NB4 (cell line): ENCODE measurements around the gene P2RY1.

ENCODE experiments used
- DNase-seq: peaks from one replicate; pipeline ENCODE4 v3.0.0; 2010; ENCODE audit warnings: low read depth
- H3K4me3 ChIP-seq: one replicate; pipeline ENCODE4 v1.5.1; 2011; ENCODE audit warnings: mild to moderate bottlenecking, low read depth, low read length, moderate library complexity
- MYC ChIP-seq: IDR thresholded peaks from 2 replicates; pipeline ENCODE4 v1.6.1; 2011; ENCODE audit warnings: low read depth, low read length
- POLR2A ChIP-seq: IDR thresholded peaks from 2 replicates; pipeline ENCODE4 v1.6.1; 2011; ENCODE audit warnings: mild to moderate bottlenecking; ENCODE audit not compliant: insufficient read length; ENCODE audit errors: extremely low read depth
- TF ChIP-seq, protein P1 (sequence below): IDR thresholded peaks from one replicate; pipeline ENCODE4 v1.5.1; 2012; ENCODE audit warnings: low read depth, low read length
- TF ChIP-seq, protein P2 (sequence below): IDR thresholded peaks from 2 replicates; pipeline ENCODE4 v1.6.1; 2011; ENCODE audit warnings: low read depth, low read length

P2RY1 gene

DNA sequence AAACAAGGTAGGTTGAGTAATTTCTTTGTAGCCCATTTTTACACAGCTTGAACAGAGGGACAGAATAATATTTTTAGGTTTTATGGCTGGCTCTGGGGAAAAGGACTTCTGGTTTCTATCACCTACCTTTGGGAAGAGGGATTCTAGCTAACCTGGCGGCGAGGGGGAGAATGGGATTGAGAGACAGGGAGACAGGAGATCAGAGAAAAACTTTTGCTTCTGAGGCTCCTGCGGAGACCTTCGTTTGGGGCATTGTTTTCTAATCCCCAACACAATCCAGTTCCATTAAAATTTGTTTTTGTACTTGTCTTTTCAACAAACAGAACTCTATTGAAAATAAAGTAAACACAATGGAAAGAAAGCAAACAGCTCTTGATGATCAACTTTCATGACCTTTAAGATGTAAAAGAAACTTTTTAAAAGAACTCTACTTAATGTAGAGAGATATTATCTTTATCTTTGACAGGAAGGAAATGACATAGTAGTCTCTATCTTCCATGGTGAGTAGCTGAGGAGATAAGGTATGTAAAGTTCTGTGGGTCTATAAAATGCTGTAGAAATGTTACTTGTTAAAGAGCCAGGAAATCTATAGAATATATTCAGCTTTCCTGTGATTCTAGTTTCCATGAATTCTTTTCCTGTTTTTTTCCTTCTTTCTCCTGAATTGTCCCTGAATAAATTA, 37.0 kb upstream of the P2RY1 start:
- H3K4me3 ChIP-seq: no peak overlapping the region
- TF ChIP-seq, protein P1, sequence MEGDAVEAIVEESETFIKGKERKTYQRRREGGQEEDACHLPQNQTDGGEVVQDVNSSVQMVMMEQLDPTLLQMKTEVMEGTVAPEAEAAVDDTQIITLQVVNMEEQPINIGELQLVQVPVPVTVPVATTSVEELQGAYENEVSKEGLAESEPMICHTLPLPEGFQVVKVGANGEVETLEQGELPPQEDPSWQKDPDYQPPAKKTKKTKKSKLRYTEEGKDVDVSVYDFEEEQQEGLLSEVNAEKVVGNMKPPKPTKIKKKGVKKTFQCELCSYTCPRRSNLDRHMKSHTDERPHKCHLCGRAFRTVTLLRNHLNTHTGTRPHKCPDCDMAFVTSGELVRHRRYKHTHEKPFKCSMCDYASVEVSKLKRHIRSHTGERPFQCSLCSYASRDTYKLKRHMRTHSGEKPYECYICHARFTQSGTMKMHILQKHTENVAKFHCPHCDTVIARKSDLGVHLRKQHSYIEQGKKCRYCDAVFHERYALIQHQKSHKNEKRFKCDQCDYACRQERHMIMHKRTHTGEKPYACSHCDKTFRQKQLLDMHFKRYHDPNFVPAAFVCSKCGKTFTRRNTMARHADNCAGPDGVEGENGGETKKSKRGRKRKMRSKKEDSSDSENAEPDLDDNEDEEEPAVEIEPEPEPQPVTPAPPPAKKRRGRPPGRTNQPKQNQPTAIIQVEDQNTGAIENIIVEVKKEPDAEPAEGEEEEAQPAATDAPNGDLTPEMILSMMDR: no peak
- no peak for TF ChIP-seq MYC
- TF ChIP-seq POLR2A: no peak
- TF ChIP-seq, protein P2, sequence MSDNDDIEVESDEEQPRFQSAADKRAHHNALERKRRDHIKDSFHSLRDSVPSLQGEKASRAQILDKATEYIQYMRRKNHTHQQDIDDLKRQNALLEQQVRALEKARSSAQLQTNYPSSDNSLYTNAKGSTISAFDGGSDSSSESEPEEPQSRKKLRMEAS: no peak
- DNase-seq: no peak

DNA sequence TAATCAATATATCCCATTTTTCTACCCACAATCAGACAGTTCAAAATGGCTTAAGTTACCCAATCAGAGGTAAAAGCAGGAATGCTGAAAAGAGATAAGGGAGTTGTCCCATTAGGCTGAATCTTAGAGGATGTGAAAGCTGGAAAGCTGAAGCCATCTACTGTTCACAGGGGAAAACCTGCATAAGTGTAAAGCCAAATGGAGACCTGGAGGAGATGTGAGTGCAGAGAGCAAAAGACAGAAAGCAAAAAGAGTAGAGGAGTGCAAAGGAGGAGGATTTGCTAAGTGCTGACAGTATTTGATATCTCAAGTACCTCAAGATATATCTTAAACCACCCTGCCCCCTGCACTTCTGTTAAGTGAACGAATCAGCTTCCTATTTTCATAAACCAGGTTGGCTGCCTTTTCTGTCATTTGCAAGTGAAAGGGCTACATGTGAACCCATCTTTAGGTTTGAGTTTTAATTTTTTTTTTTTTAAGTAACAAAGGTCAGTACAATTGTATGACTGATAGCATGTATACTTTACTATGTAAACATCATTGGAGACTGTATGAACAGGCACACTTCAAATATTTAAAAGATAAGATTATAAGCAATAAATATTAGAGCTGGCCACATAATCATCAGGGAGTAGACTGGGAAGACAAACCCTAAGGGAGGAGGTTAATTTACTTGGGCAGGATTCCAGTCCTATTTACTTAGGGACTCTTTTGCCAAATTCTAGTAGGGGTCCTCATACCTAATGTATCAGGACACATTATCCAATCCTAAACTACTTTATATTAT, 22.8 kb upstream of the P2RY1 start:
- TF ChIP-seq, protein P1: no peak
- TF ChIP-seq, protein P2: no peak
- no peak for DNase-seq
- no peak overlapping the region for H3K4me3 ChIP-seq

DNA sequence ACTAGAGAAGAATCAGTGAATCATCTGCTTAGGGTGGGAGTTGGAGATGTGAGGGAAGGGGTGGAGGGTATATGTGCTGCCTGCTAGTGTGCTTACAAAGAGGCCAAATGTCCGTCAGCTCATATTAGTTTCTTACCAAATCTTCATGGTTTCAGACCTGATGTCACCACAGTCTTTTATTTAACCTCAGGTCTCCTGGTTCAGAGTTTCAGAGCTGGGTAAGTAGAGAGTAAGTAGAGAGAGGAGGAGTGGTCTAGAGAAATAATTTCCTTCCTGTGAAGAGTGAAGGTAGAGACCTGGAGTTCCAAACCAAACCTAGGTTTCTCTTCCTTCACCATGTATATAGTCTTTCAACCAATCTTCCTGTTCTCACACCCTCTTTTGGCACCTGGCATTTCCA, 17.5 kb upstream of the P2RY1 start:
- DNase-seq: no peak
- H3K4me3 ChIP-seq: no peak overlapping the region
- no peak for TF ChIP-seq POLR2A
- TF ChIP-seq, protein P2: no peak
- TF ChIP-seq, protein P1: no peak
- TF ChIP-seq MYC: no peak

DNA sequence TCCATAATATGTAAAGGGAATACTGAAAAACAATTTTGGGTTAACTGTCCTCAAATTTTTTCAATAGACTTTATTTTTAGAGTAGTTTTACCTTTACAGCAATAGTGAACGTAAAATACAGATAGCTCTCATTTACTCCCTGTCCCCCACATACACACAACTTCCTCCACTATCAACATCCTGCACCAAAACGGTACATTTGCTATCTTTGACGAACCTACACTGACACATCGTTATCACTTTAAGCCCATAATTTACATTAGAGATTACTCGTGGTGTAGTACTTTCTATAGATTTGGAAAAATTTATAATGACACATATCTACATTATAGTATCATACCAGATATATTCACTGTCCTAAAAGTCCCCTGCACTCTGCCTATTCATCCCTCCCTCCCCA, 16.9 kb upstream of the P2RY1 start:
- TF ChIP-seq, protein P2: no peak
- TF ChIP-seq POLR2A (no peak), MYC (no peak)
- TF ChIP-seq, protein P1: no peak
- no peak for DNase-seq
- no peak overlapping the region for H3K4me3 ChIP-seq

DNA sequence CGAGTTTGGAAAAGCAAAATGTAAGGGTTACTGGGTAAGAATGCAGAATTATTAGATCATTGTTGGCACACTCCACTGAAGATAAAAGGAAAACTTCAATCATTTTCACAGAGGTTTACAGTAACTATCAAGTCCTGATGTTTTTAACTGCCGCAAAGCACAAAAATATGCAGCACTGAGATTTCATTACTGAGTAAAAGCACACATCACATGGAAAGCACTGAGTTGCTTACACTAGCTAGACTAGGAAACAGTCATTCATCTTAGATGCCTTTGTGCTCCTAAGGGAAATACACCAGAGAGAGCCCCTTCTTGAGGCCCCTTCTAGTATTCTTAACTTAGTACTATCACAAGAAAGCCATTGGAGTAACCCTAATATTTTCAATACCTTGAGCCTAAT, 11.8 kb upstream of the P2RY1 start:
- TF ChIP-seq, protein P2: no peak
- TF ChIP-seq, protein P1: no peak
- TF ChIP-seq POLR2A (no peak), MYC (no peak)
- DNase-seq: no peak
- no peak overlapping the region for H3K4me3 ChIP-seq
